ENCODE data around the gene SUSD2.

SUSD2 gene

GRCh38 chr22:24177045-24177444 lies 4.2 kb upstream of the SUSD2 start:
- no peak for TF ChIP-seq EZH2 (IDR thresholded peaks at IDR 0.05; ENCODE audit: borderline replicate concordance, low read length)
- no peak for TF ChIP-seq CTCF (IDR thresholded peaks at IDR 0.05; ENCODE audit: low read length)
- no peaks in the 10 kb centered on the region for H3K4me1 ChIP-seq (ENCODE audit: insufficient read depth, low read length, severe bottlenecking)
- H3K4me2 ChIP-seq (ENCODE audit: low read length) = no peak overlapping the region
- no peak overlapping the region for H2AFZ ChIP-seq (ENCODE audit: low read length)
- no peak overlapping the region for H3K4me3 ChIP-seq (ENCODE audit: low read depth, low read length, poor library complexity, severe bottlenecking)
- no peaks in the 10 kb centered on the region for H3K9me2 ChIP-seq (ENCODE audit: low read depth, low read length)
- H3K27me3 ChIP-seq (ENCODE audit: insufficient read depth, low read length) = no peaks in the 10 kb centered on the region
- no peak overlapping the region for H3K9ac ChIP-seq (ENCODE audit: low read length)
- H3K36me3 ChIP-seq (ENCODE audit: insufficient read depth, low read length) = peaks cover 20% of the 10 kb centered on the region; the same call in 1 of the 2 replicates
- no peaks in the 10 kb centered on the region for H4K20me1 ChIP-seq (ENCODE audit: insufficient read depth, low read length)
- no peaks in the 10 kb centered on the region for H3K79me2 ChIP-seq (ENCODE audit: insufficient read depth, low read length)
- H3F3A ChIP-seq (ENCODE audit: insufficient read depth, low read length) = no peaks in the 10 kb centered on the region
- H3K27ac ChIP-seq (ENCODE audit: low read depth, low read length, poor library complexity, severe bottlenecking) = no peak overlapping the region
- no peaks in the 10 kb centered on the region for H3K9me3 ChIP-seq (ENCODE audit: low read length)

GRCh38 chr22:24177456-24177855 lies 3.8 kb upstream of the SUSD2 start:
- Histone ChIP-seq H3K4me2 (ENCODE audit: low read length) (no peak overlapping the region), H3K79me2 (ENCODE audit: insufficient read depth, low read length) (no peaks in the 10 kb centered on the region), H4K20me1 (ENCODE audit: insufficient read depth, low read length) (no peaks in the 10 kb centered on the region), H3K27ac (ENCODE audit: low read depth, low read length, poor library complexity, severe bottlenecking) (no peak overlapping the region), H3K4me1 (ENCODE audit: insufficient read depth, low read length, severe bottlenecking) (no peaks in the 10 kb centered on the region), H3K9me2 (ENCODE audit: low read depth, low read length) (no peaks in the 10 kb centered on the region), H3K9ac (ENCODE audit: low read length) (no peak overlapping the region), H3K36me3 (ENCODE audit: insufficient read depth, low read length) (peaks cover 16% of the 10 kb centered on the region; the same call in 1 of the 2 replicates), H3F3A (ENCODE audit: insufficient read depth, low read length) (no peaks in the 10 kb centered on the region), H3K4me3 (ENCODE audit: low read depth, low read length, poor library complexity, severe bottlenecking) (no peak overlapping the region), H2AFZ (ENCODE audit: low read length) (no peak overlapping the region), H3K9me3 (ENCODE audit: low read length) (no peaks in the 10 kb centered on the region), H3K27me3 (ENCODE audit: insufficient read depth, low read length) (no peaks in the 10 kb centered on the region)
- TF ChIP-seq EZH2 (IDR thresholded peaks at IDR 0.05; ENCODE audit: borderline replicate concordance, low read length) = no peak
- no peak for TF ChIP-seq CTCF (IDR thresholded peaks at IDR 0.05; ENCODE audit: low read length)

GRCh38 chr22:24178021-24178431 lies 3.3 kb upstream of the SUSD2 start:
- Histone ChIP-seq H3K27ac (ENCODE audit: low read depth, low read length, poor library complexity, severe bottlenecking) (no peak overlapping the region), H3K4me2 (ENCODE audit: low read length) (no peak overlapping the region), H3K4me3 (ENCODE audit: low read depth, low read length, poor library complexity, severe bottlenecking) (no peak overlapping the region), H4K20me1 (ENCODE audit: insufficient read depth, low read length) (no peaks in the 10 kb centered on the region), H2AFZ (ENCODE audit: low read length) (no peak overlapping the region), H3K79me2 (ENCODE audit: insufficient read depth, low read length) (no peaks in the 10 kb centered on the region), H3K36me3 (ENCODE audit: insufficient read depth, low read length) (peaks cover 11% of the 10 kb centered on the region; the same call in 1 of the 2 replicates), H3K9me2 (ENCODE audit: low read depth, low read length) (no peaks in the 10 kb centered on the region), H3K27me3 (ENCODE audit: insufficient read depth, low read length) (no peaks in the 10 kb centered on the region), H3K4me1 (ENCODE audit: insufficient read depth, low read length, severe bottlenecking) (no peaks in the 10 kb centered on the region), H3F3A (ENCODE audit: insufficient read depth, low read length) (no peaks in the 10 kb centered on the region), H3K9me3 (ENCODE audit: low read length) (no peaks in the 10 kb centered on the region), H3K9ac (ENCODE audit: low read length) (no peak overlapping the region)
- TF ChIP-seq EZH2 (IDR thresholded peaks at IDR 0.05; ENCODE audit: borderline replicate concordance, low read length) = no peak
- no peak for TF ChIP-seq CTCF (IDR thresholded peaks at IDR 0.05; ENCODE audit: low read length)
